Thymus (tissue), 11 donors: ENCODE results near the gene ACOT8. TPM values are rescaled to one million over a fixed set of nuclear protein-coding genes. Genes with fewer than 3 reads are reported as not detected.

ENCODE experiments used
- DNase-seq, 9 donors: peaks; one replicate each; pipeline ENCODE4 v3.0.0-alpha.2; 2013; ENCODE audit warnings: low spot score in 9 of 9, low read depth in 6 of 9, missing footprints in 1 of 9
- H3K27ac ChIP-seq, 2 donors: one replicate each; pipeline ENCODE4 v1.5.1; 2013; ENCODE audit warnings: control low read depth in 1 of 2, low read depth in 1 of 2, low read length in 1 of 2, mild to moderate bottlenecking in 1 of 2, moderate library complexity in 1 of 2
- H3K27me3 ChIP-seq, 2 donors: one replicate each; pipeline ENCODE4 v1.5.1; 2013; ENCODE audit warnings: low read length in 1 of 2; ENCODE audit not compliant: control insufficient read depth in 2 of 2, insufficient read depth in 1 of 2
- H3K36me3 ChIP-seq, 2 donors: one replicate each; pipeline ENCODE4 v1.5.1; 2013; ENCODE audit warnings: low read length in 1 of 2, mild to moderate bottlenecking in 1 of 2, moderate library complexity in 1 of 2; ENCODE audit not compliant: control insufficient read depth in 2 of 2, insufficient read depth in 2 of 2
- H3K4me1 ChIP-seq, 2 donors: one replicate each; pipeline ENCODE4 v1.5.1; 2013; ENCODE audit warnings: low read length in 2 of 2; ENCODE audit not compliant: control insufficient read depth in 2 of 2, insufficient read depth in 2 of 2
- H3K4me3 ChIP-seq, 2 donors: one replicate each; pipeline ENCODE4 v1.5.1; 2013; ENCODE audit warnings: low read length in 2 of 2, control low read depth in 1 of 2, mild to moderate bottlenecking in 1 of 2
- H3K9me3 ChIP-seq, 2 donors: one replicate each; pipeline ENCODE4 v1.5.1; 2013; ENCODE audit warnings: low read length in 1 of 2, mild to moderate bottlenecking in 1 of 2; ENCODE audit not compliant: control insufficient read depth in 2 of 2, insufficient read depth in 1 of 2
- WGBS: extraction: QIAGEN DNeasy Blood & Tissue Kit; methylation state at CpG from one replicate; pipeline ENCODE4 v1.1.7; 2013; 5-methylcytosine and 5-hydroxymethylcytosine counted together
- polyA plus RNA-seq: library from polyadenylated mRNA; stranded (reverse); fragments of 200-250 nt; gene quantifications from one replicate; pipeline ENCODE4 v1.2.3, GENCODE V29; 2013
- total RNA-seq: library from RNA; stranded (reverse); fragments of 120-200 nt; gene quantifications from one replicate; pipeline ENCODE4 v1.2.4, GENCODE V29; 2013
- donor health status: healthy.

ACOT8 gene
- total and polyA plus RNA-seq, 2 donors: 30.1 to 32.0 TPM

GRCh38 chr20:45848969-45849582, 8.1 kb downstream of the ACOT8 start:
- H3K4me3 ChIP-seq: no peak overlapping the region
- no peak overlapping the region for H3K27ac ChIP-seq
- 97% methylated on average over 8 of the region's 8 CpGs for WGBS
- no peak for DNase-seq
- H3K9me3 ChIP-seq: no peaks in the 10 kb centered on the region
- no peaks in the 10 kb centered on the region for H3K27me3 ChIP-seq
- H3K4me1 ChIP-seq: no peaks in the 10 kb centered on the region
- peaks cover 39 to 51% of the 10 kb centered on the region in 2 donors for H3K36me3 ChIP-seq

- Histone ChIP-seq H3K27ac (no peak overlapping the region), H3K36me3 (peaks cover 43 to 58% of the 10 kb centered on the region in 2 donors), H3K4me3 (no peak overlapping the region), H3K27me3 (no peaks in the 10 kb centered on the region), H3K9me3 (no peaks in the 10 kb centered on the region), H3K4me1 (no peaks in the 10 kb centered on the region)
- WGBS: 98% methylated on average over 8 of the region's 8 CpGs
- no peak for DNase-seq
Observed at GRCh38 chr20:45848421-45848820, 8.8 kb downstream of the ACOT8 start.

GRCh38 chr20:45845452-45845851, 11.7 kb downstream of the ACOT8 start:
- Histone ChIP-seq H3K27me3 (no peaks in the 10 kb centered on the region), H3K4me1 (no peaks in the 10 kb centered on the region), H3K4me3 (no peak overlapping the region), H3K27ac (no peak overlapping the region), H3K36me3 (peaks cover 60 to 76% of the 10 kb centered on the region in 2 donors), H3K9me3 (no peaks in the 10 kb centered on the region)
- no peak for DNase-seq

DNA sequence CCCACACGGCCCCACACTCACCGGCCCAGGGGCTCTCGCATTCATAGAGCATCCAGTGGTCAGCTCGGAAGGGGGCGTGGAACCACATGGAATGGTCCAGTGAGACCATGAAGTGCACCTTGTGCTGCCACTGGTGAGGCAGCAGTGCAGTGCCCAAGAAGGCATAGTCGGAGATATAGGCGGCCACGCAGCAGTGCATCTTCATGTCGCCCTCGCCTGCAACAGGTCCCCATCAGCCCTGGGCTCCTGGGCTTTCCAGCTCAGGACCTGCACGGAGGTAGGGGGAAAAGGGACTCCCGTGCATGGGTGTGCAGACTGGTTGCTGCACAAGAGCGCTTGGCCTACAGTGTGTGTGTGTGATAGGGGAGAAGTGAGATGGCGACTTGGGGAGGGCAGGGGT, 13.7 kb downstream of the ACOT8 start:
- Histone ChIP-seq H3K36me3 (peaks cover 55 to 74% of the 10 kb centered on the region in 2 donors), H3K4me1 (no peaks in the 10 kb centered on the region), H3K4me3 (no peak overlapping the region), H3K9me3 (no peaks in the 10 kb centered on the region), H3K27ac (no peak overlapping the region), H3K27me3 (no peaks in the 10 kb centered on the region)
- WGBS: 98% methylated on average over 14 of the region's 14 CpGs
- no peak for DNase-seq

DNA sequence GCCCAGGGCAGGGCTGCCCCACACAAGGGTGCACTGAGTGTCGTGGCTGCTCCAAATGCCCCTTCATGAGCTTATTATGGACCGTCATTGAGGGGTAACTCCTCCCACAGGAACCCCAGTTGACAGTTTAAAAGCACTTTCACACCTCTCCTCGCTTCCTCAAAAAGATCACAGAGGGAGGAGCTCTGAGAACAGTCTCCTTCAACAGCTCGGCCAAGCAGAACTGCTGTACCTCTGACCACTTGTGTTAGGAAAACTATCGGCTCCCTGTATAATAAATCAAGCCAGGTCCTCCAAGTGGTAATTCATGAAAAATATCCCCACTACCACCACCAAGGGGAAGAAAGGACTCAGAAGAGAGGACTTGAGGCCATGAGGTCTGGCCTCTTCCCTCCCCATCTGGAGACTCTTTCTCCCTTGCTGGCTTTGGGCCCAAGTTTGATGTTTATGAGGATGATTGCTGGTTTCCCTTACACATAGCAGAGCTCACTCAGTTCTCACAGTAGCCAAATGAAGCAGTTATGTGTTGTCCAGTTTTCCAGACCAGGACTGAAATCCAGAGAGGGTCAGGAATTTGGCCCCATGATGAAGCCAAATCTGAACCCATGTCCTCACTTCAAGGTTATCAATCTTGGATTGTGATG, 14.9 kb downstream of the ACOT8 start:
- Histone ChIP-seq H3K4me1 (no peaks in the 10 kb centered on the region), H3K27ac (no peak overlapping the region), H3K9me3 (no peaks in the 10 kb centered on the region), H3K4me3 (no peak overlapping the region), H3K27me3 (no peaks in the 10 kb centered on the region), H3K36me3 (peaks cover 52 to 63% of the 10 kb centered on the region in 2 donors)
- WGBS: 74% methylated on average over 5 of the region's 5 CpGs
- no peak for DNase-seq

DNA sequence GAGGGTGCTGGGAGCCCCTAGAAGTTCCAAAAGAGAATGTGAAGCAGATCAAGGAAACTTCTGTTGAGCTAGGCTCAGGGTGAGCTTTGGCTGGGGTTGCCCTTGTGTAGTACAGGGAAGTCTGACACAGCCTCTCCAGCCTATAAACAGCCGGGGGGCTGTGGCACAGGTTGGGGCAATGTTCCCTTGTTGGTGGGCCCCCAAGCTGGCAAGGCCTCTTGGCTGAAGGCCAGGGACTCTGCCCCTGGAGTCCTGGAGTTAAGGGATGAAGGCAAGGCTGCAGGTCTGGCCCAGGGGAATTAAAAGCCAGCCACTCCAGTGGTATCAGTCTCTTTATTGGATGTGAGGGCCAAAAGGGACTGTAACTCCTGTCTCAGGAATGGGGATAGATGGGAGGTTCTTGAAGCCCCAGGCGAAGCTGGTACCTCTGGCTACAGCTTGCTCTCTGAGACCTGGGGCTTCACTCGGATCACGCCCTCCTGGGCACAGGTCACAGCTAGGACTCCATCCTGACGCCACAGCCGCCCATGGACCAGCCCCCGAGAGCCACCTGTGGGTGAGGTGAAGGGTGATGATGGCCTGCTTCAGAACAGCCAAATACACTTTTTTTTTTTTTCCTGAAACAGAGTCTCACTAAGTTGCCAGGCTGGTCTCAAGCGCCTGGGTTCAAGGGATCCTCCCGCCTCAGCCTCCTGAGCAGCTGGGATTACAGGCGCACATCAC, 15.6 kb downstream of the ACOT8 start:
- no peaks in the 10 kb centered on the region for H3K9me3 ChIP-seq
- peaks cover 46 to 57% of the 10 kb centered on the region in 2 donors for H3K36me3 ChIP-seq
- DNase-seq: no peak
- H3K4me1 ChIP-seq: no peaks in the 10 kb centered on the region
- no peak overlapping the region for H3K27ac ChIP-seq
- no peak overlapping the region for H3K4me3 ChIP-seq
- no peaks in the 10 kb centered on the region for H3K27me3 ChIP-seq
- 99% methylated on average over 10 of the region's 10 CpGs for WGBS

DNA sequence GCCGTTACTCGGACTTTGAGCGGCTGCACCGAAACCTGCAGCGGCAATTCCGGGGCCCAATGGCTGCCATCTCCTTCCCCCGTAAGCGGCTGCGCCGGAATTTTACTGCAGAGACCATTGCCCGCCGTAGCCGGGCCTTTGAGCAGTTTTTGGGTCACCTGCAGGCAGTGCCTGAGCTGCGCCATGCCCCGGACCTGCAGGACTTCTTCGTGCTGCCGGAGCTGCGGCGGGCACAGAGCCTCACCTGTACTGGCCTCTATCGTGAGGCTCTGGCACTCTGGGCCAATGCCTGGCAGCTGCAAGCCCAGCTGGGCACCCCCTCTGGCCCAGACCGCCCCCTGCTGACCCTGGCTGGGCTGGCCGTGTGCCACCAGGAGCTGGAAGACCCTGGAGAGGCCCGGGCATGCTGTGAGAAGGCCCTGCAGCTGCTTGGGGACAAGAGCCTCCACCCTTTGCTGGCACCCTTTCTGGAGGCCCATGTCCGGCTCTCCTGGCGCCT, 16.4 kb downstream of the ACOT8 start:
- H3K4me1 ChIP-seq: no peaks in the 10 kb centered on the region
- H3K27me3 ChIP-seq: no peaks in the 10 kb centered on the region
- no peak overlapping the region for H3K4me3 ChIP-seq
- no peaks in the 10 kb centered on the region for H3K9me3 ChIP-seq
- H3K27ac ChIP-seq: no peak overlapping the region
- WGBS: 97% methylated on average over 25 of the region's 25 CpGs
- DNase-seq: no peak
- H3K36me3 ChIP-seq: peaks cover 38 to 51% of the 10 kb centered on the region in 2 donors

DNA sequence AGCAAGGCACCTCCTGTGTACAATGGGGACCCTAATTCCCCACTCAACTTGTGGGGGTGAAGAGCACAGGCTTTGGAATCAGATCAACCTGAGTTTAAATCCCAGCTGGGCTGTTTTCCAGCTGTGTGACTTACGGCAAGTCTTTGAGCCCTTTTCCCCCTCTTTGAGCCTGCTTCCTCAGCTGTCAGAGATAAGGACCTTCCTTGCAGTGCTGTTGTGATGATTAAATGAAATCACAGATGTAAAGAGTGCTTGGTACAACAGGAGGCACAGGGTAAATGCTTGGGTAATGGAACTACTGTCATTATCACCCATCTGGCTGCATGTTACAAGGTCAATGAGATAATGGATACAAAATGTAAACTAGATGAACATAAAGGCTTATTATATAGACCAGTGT, 20.4 kb downstream of the ACOT8 start:
- H3K36me3 ChIP-seq: peaks cover 9 to 19% of the 10 kb centered on the region in 2 donors
- peaks cover 22 to 32% of the 10 kb centered on the region in 2 donors for H3K27me3 ChIP-seq
- no peak for DNase-seq
- peaks cover 6 to 7% of the 10 kb centered on the region in 2 donors for H3K4me1 ChIP-seq
- H3K27ac ChIP-seq: no peak overlapping the region
- 91% methylated on average over 1 of the region's 1 CpG for WGBS
- no peak overlapping the region for H3K4me3 ChIP-seq
- H3K9me3 ChIP-seq: no peaks in the 10 kb centered on the region

GRCh38 chr20:45835825-45836224, 21.4 kb downstream of the ACOT8 start:
- H3K4me1 ChIP-seq: peaks cover 6 to 7% of the 10 kb centered on the region in 2 donors
- peaks cover 22 to 40% of the 10 kb centered on the region in 2 donors for H3K27me3 ChIP-seq
- H3K27ac ChIP-seq: no peak overlapping the region
- H3K4me3 ChIP-seq: no peak overlapping the region
- H3K36me3 ChIP-seq: peaks cover 4 to 8% of the 10 kb centered on the region in 2 donors
- WGBS: 96% methylated on average over 5 of the region's 5 CpGs
- no peak for DNase-seq
- H3K9me3 ChIP-seq: no peaks in the 10 kb centered on the region
